T1000 (cell line): ENCODE data around the gene CPEB3.
"Not testable (repeated sequence)": the region's sequence is repeated elsewhere in the genome, so short reads cannot be mapped to it uniquely, and the experiment has no call there.

Source experiments
- DNase-seq: peaks from one replicate; lab custom pipeline; 2025; ENCODE audit warnings: mixed read lengths; lab: John Stamatoyannopoulos, UW

Gene CPEB3

DNA sequence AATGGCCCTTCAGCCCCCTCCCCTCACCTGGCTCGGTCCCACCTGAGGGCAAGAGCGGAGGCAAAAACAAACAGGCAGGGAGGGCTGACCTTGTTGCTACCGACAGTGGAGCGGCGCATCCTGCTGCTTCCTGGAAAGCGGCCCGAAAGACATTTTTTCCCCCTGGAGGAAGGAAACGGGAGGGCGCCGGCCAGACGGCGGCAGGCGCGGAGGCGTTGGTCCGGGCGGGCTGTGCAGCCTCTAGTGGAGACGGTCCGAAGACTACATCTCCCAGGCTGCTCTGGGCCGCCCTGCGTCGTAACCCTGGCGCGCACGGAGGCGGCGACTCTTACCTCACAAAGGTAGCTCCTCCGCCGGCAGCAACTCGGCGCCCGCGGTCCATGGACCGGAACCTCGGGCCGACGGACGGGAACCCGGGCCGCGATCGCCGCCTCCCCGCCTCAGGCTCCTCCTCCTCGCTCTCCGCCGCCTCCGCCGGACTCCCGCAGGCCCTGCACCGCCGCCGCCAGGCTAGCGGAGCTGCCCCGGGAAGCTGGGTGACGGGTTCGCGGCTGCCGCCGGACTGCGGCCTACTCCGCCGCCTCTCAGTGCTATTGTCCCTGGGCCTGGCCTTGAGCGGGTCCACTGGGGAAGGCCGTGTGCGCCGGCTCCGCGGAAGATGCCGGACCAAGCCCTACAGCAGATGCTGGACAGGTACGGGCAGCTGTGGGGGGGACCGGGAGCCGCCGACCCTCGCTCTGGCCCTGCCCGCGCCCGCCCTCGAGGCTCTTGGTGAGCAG lies at the start of gene CPEB3, which contains the start of gene MARCHF5:
TSS of gene CPEB3 (minus strand) at position 242 of the 779 bp plus-strand sequence. CDS start 50,728 bp downstream, outside the sequence.
TSS of gene MARCHF5 (plus strand) at position 331 of the 779 bp plus-strand sequence. CDS start at position 659, 328 bp downstream.
- peak; percentile 93 for DNase-seq

DNA sequence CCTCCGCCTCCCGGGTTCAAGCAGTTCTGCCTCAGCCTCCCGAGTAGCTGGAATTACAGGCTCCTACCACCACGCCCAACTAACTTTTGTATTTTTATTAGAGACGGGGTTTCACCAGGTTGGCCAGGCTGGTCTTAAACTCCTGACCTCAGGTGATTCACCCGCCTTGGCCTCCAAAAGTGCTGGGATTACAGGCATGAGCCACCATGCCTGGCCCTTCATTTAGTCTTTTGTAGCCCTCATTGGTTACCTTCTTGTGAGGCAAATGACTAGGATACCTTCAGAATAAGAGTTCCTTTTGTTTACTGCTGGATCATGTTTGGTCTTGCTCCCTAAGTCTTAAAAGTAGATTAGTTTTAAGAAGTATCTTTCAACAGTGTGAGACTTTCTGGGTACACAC lies 39.0 kb upstream of the CPEB3 start:
- DNase-seq: not testable (repeated sequence)

DNA sequence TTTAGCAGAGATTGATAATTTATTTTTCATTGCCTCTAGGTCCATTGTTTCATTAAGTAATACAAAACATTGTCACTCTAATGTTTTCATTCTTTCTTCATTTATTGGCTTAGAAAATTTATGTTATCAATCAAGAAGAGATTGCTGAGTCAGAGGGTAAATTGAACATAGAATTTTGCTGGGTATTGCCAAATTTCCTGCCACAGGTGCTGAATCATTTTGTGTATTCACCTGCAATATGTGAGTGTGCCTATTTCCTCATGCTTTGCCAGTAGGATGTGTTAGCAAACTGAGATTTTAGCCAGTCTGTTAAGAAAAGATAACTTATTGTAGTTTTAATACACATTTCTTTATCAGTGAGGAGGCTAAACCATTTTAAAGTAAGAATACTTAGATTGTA lies 38.1 kb upstream of the CPEB3 start:
- DNase-seq: no peak

DNA sequence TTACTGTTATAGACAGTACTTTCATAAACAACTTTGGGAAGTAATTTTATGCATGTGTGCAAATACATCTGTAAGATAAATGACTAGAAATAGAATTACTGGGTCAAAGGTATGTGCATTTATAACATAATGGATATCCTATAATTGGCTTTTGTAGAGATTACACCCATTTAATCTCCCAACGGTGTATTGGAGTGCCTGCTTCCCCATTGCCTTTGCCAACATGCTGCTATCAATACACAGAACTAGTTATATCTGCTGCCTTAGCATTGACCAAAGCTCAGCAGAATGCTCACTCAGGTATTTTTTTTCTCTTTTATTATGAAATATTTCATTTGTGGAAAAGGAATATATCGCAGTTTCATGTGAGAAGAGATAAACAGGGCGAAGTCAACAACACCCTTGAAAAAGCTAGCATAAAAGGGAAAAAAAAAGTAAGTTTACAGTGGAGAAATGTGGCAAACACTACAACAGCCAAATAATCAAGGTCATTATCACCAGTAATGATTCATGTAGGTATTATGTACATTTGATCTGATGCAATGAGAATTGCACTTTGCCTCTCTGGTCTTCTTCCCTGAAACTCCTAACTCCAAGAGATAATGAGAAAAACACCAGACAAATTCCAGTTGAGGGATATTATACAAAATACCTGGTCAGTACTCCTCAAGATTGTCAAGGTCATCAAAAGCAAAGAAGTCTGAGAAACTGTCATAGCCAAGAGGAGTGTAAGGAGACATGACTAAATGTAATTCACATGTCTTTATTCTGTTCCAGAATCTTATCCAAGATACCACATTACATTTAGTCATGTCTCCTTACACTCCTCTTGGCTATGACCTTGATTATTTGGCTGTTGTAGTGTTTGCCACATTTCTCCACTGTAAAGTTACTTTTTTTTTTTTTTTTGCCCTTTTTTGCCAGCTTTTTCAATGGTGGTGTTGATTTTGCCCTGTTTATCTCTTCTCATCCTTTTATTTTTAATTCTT lies 36.9 kb upstream of the CPEB3 start:
- no peak for DNase-seq

DNA sequence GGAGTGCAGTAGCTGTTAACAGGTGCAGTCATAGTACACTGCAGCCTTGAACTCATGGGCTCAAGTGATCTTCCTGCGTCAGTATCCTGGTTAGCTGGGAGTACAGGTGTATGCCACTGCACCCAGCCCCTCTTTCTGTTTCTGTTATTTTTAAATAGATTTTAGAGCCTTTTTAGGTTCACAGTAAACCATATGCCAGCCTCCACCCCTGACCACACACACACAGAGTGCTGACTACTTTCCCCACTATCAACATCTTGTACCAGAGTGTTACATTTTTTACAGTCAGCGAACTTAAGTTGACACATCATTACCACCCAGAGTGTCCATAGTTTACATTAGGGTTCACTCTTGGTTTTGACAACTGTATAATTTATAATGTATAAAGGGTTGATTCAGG lies 32.2 kb upstream of the CPEB3 start:
- no peak for DNase-seq

DNA sequence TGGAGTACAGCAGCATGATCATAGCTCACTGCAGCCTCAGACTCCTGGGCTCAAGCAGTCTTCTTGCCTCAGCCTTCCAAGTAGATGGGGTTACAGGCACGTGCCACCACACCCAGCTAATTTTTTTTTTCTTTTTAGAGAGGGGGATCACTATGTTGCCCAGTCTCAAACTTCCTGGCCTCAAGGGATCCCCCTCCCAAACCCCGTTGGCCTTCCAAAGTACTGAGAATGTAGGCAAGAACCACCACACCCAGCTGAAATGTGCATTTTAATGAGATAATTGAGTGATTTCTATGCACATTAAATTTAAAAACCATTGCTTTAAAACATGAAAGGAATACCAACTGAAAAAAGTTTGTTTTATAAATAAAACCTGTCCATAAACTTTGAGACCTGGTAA lies 25.7 kb upstream of the CPEB3 start:
- DNase-seq: no peak

DNA sequence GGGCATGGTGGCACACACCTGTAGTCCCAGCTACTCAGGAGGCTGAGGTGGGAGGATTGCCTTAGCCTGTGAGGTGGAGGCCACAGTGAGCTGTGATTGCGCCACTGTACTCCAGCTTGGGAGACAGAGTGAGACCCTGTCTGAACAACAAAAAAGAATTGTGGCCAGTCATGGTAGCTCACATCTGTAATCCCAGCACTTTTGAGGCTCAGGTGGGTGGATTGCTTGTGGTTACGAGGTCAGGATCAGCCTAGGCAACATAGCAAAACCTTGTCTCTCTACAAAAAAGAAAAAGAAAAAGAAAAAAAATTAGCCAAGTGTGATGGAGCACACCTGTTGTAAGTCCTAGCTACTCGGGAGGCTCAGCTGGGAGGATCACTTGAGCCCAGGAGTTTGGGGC lies 22.9 kb upstream of the CPEB3 start:
- DNase-seq: no peak

DNA sequence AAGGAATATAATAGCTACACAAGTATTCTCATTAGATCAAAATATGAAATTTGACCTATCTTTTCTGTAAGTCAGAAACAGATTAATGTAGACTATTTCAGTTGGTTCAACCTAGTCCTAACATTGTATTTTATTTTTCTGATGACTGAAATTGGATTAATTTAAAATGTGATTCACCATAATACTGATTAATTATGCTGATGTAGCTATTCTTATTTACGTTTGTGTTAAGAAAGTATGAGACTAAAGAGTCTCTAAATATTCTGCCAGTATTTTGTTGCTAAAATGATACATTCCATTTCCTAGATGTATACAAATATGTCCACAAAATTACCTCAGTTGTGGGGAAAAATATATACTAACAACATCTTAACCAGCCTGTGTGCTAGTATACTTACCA lies 18.4 kb upstream of the CPEB3 start:
- DNase-seq: no peak

DNA sequence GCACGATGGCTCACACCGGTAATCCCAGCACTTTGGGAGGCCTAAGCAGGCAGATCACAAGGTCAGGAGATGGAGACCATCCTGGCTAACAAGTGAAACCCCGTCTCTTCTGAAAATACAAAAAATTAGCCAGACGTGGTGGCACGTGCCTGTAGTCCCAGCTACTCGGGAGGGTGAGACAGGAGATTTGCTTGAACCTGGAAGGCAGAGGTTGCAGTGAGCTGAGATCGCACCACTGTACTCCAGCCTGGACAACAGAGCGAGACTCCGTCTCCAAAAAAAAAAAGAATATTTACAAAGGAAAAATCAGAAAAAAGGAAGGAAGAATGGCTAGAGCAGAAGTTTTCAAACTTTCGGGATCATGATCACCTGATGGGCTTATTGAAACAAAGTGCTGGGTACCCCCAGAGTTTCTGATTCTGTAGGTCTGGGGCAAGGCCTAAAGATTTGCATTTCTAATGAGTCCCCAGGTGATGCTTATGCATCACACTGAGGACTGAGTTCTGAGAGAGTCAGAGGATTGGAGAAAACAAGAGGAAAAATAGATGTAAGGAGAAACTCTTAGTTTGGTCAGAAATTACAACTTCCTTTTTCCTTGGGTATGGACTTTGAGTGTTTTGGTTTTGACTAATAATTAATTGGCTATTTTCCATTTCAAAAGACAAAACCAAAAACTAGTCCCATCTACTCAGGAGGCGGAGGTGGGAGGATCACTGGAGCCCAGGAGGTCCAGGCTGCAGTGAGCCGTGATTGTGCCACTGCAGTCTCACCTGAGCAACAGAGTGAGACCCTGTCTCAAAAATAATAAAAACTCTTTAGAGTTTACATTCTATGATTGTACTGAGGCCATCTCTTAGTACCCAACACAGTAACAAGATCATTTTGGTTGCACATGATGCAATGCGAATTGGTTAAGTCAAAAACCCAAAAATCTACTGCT lies 14.5 kb upstream of the CPEB3 start:
- DNase-seq: no peak

DNA sequence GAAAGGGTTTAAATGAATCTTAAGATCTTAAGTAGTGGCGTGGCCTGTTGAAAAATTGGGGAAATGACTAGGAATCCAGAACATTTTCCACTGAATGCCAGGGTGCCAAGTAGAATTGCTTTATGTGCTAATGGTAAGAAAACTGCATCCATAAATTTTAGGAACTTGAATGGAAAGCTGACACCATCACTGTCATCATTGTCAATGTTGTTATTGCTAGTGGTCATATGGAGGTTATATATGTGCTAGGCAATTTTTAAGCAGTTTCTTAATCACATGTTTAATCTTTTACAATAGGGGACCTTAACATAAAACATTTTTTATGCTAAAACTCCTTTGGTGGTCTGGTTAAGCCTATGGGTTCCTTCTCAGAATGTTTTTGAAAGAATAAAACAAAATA lies 13.2 kb upstream of the CPEB3 start:
- no peak for DNase-seq

DNA sequence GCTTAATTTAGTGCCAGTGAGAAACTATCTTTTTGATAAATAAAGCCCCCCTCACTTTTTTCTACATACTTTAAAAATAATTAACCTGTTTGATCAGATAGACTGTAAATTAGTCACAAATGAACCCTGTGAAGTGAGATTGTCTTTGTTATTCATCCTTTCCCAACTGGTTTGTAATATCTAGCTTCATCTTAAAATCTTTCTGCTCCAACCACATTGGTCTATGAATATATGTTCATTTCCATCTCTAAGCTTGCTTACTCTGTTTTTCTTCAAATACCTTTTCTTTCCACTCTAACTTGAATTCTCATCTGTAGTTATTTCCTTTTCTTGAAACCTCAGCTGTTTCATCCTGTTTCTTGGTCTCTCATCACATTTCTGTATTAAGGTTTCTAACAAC lies 12.2 kb upstream of the CPEB3 start:
- no peak for DNase-seq

DNA sequence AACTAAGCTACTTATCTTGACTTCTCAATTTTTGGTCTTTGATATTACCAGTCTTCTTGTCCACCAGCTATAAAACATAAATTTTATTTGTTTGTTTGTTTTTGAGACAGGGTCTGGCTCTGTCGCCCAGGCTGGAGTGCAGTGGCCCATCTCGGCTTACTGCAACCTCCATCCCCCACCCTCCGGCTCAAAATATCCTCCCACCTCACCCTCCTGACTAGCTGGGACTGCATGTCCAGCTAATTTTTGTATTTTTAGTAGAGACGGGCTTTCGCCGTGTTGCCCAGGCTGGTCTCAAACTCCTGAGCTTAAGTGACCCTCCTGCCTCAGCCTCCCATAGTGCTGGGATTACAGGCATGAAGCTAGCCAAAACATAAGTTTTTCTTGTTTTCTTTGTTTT lies 7.6 kb upstream of the CPEB3 start:
- no peak for DNase-seq

DNA sequence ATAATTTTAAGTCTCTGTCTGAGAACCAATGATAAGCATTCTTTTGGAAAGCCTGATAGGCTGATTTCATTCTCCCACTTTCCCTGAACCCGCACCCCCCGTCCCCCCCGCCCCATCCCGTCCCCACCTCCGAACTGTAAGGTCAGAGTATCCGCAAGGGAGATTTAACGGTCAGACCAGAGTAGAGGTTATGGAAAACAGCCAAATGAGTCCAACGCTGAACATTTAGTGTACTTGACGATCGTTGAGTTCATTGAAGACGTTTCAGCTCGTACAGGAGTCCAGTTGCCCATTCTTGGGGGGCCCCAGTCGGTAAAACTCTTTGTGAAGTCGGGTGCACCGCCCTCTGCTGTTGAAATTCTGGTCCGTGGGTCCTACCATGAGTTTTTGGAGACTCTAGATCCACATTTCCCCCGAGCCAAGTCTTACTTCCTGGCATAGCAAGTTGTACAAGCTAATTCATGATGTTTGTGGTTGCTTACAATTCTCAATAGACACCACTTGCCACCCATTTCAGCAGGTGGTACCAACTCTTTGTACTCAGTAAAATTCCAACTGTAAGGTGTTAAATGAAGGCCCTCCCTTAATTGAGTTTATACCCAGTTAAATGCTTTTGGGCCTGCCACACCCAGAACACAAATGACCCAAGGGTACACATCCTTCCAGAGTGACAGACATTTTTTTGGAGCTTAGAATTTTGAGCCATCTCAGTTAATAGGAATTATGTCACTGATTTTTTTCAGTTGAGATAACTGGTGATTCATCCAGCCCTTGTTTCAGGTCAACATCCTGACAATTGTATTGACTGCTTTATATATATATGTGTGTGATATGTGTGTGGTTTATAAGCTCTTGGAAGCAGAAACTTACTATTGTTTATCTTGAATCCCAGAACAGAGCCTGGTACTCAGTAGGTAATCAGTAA lies 1.3 kb upstream of the CPEB3 start:
- no peak for DNase-seq

DNA sequence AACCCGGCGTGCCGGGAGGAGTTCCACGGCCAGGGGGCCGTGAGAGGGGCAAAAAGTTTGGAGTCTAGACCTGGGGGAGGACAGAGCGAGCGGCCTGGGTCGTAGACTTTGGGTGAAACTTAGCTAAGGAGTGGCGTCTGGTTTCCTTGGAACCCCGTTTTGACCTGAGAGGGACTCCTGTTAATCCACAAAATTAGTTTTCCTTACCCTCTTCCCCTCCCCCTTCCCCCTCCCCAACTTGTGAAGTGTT lies 663 bp upstream of the CPEB3 start:
- no peak for DNase-seq

DNA sequence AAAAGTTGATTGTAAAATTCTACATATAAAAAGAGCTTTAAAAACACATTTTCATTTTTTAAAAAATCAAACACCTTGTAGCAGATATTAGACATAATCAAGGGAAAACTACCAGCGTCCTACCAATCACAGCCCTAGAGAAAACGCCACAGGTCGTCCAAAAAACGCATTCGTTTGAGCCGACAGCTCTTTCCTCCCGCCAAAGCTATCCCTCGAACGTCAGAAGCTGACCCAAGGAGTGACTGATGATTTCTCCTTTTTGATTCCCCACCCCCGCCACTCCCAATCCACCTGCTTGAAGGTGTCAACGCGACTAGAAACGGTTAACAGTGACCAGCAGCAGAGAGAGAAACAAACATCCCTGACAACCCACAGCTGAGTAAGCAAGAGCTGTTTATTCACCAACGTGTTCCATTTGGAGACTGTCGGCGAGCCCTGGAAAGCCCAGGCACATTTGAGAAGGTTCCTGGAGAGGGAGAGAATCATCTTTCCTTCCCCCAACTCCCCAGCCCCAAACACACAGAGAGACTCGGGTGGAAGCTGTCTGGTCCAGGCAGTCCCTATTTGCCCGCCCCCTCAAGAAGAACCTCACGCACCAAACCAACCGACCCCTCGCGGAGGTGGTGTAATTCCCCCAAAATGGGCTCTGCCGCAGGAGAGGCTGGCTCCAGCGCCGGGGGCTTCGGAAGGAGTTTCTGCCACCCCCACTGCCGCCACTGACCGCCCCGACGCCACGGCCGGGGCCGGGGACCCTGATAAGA lies 622 bp downstream of the CPEB3 start:
- DNase-seq: no peak

DNA sequence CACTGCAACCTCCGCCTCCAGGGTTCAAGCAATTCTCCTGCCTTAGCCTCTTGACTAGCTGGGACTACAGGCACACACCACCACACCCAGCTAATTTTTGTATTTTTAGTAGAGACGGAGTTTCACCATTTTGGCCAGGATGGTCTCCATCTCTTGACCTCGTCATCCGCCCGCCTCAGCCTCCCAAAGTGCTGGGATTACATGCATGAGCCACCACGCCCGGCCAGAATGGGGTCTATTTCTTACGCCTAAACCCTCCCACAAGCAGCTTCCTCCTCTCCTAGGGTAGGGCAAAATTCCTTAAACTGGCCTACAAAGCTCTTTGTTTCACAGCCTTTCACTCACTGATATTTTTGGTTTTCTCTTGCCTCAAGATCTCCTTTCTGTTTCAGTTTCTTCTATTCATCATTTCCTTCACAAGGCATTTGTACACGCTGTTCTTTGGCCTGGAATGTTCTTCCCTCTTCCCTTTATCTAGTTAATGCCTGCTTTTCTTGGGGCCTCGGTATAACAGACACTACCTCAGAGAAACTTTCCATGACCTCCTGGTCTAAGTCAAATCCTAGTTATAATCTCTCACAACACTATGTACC lies 6.7 kb downstream of the CPEB3 start:
- DNase-seq: no peak

DNA sequence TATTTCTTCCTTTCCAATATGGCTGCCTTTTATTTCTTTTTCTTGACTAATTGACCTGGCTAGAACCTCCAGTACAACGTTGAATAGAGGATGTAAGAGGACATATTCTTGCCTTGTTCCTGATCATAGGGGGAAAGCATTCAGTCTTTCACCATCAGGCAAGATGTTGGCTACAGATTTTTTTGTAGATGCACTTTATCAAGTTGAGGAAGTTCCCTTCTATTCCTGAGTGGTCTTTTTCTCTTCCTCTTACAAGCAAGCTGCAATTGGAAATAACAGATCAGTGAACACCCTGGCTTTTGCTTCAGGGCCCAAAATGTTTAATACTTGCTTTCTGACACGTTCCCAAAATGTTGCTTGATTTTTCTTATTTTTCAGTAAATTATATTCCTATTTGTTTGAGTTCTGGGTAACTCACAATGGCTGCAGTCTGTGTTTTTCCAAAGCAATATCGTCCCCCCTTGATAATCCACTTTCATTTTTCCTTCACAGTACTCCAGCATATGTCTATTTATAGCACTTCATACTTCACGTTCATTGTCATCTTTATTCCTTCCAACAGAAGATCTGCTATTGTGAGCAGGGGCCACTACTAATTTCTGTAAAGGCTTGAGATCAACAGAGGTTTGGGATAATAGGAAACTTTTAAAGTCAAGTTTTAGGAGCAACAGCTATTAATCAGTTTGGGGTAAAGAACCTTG lies 11.7 kb downstream of the CPEB3 start:
- no peak for DNase-seq

DNA sequence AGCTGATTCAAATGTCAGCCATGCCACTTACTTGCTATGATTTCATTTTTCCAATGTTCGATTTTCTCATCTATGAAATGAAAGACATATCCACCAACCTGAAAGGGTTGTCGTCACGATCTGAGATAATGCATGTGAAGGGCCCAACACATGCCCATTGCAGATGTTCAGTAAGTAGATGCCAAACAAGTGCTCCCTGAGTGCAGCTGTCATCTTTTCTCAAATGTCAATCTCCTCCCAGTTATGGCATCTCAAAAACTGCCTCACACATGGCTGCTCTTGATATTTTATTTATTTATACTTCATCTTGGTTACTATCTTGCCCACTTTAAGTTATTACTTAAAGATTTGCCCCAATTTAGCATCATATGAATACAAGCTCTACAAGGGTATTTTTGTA lies 16.8 kb downstream of the CPEB3 start:
- no peak for DNase-seq

DNA sequence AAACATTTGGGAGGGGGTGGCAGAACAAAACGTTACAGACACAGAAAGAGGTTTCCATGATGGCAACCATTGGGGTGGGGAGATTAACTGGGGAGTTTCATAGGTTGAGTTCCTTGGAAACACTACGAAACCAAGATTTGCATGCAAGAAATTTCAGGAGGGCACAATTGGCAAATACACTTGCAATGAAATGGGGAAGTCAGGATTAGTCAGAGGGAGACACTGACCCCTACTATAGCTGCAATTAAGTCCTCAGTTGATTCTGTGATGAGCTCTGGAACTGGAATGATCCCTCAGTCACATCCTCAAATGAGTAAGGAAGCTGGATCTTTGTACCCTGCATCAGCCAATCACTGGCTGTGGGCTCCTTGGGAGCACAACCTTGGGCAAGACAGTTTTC lies 22.1 kb downstream of the CPEB3 start:
- DNase-seq: no peak
